Sigmoid colon (tissue), 7 donors: ENCODE measurements around the gene HERPUD1. TPM values are rescaled to one million over a fixed set of nuclear protein-coding genes. Genes with fewer than 3 reads are reported as not detected.
A peak's percentile ranks its signal among the peaks of the same experiment; 100 is the strongest.

Source experiments
- DNase-seq: peaks from one replicate; pipeline ENCODE4 v3.0.0-alpha.2; 2019
- H3K27ac ChIP-seq, 4 donors: fragments of 200-600 bp; sonication (generic); one replicate each; pipeline ENCODE4 v1.5.1; 2016 to 2019; ENCODE audit warnings: mild to moderate bottlenecking in 1 of 4
- H3K27me3 ChIP-seq, 3 donors: fragments of 200-600 bp; sonication (generic); one replicate each; pipeline ENCODE4 v1.5.1; 2019; ENCODE audit warnings: mild to moderate bottlenecking in 1 of 3
- H3K36me3 ChIP-seq, 4 donors: fragments of 200-600 bp; sonication (generic); one replicate each; pipeline ENCODE4 v1.5.1; 2016 to 2019
- H3K4me1 ChIP-seq, 4 donors: fragments of 200-600 bp; sonication (generic); one replicate each; pipeline ENCODE4 v1.5.1; 2017 to 2019
- H3K4me3 ChIP-seq, 4 donors: fragments of 200-600 bp; sonication (generic); one replicate each; pipeline ENCODE4 v1.5.1; 2017 to 2019; ENCODE audit warnings: mild to moderate bottlenecking in 2 of 4, moderate library complexity in 1 of 4
- H3K9me3 ChIP-seq, 4 donors: fragments of 200-600 bp in 3 of 4; sonication (generic) in 3 of 4; one replicate each; pipeline versions ENCODE4 v1.5.1 to v1.6.1; 2013 to 2019
- CTCF ChIP-seq, 4 experiments: fragments of 450-650 bp in 3 of 4; fragments of 200-600 bp in 1 of 4; IDR thresholded peaks; one replicate each; pipeline ENCODE4 v1.5.1; 2016 to 2019; ENCODE audit warnings: antibody characterized with exemption in 4 of 4, mild to moderate bottlenecking in 3 of 4, moderate library complexity in 2 of 4
- EP300 ChIP-seq, 4 donors: sonication (generic); formaldehyde crosslinking; IDR thresholded peaks; one replicate each; pipeline ENCODE4 v1.6.1; 2017; ENCODE audit warnings: antibody characterized with exemption in 4 of 4
- POLR2A ChIP-seq, 2 donors: fragments of 450-650 bp; IDR thresholded peaks; one replicate each; pipeline ENCODE4 v1.6.1; 2016; ENCODE audit warnings: antibody characterized with exemption in 2 of 2, mild to moderate bottlenecking in 2 of 2, moderate library complexity in 2 of 2
- POLR2AphosphoS5 ChIP-seq, 4 donors: sonication (generic); formaldehyde crosslinking; IDR thresholded peaks; one replicate each; pipeline ENCODE4 v1.6.1; 2017; ENCODE audit warnings: antibody characterized with exemption in 4 of 4
- WGBS, 2 donors: extraction: QIAGEN DNeasy Blood & Tissue Kit; methylation state at CpG; one replicate each; pipeline ENCODE4 v1.1.7; 2013; 5-methylcytosine and 5-hydroxymethylcytosine counted together
- intact Hi-C: fragments of 100-400 bp; cut with DNase I; formaldehyde crosslinking; loops from one replicate; pipeline ENCODE4 v1.15.1; 2023
- polyA plus RNA-seq, 3 donors: library from polyadenylated mRNA; stranded (reverse); fragments of 200-250 nt; gene quantifications; one replicate each; pipeline ENCODE4 v1.2.3, GENCODE V29; 2013
- total RNA-seq, 4 donors: library from RNA; depleted of rRNA; stranded (reverse); fragments of >200 nt; gene quantifications; one replicate each; pipeline ENCODE4 v1.1.0, GENCODE V29; 2016
- donor health status: healthy with polysubstance abuse.
- donor health status: Bipolar disorder and iron deficiency.
- donor health status: healthy.

The HERPUD1 gene
- total and polyA plus RNA-seq, 7 donors, result 54.1 to 119 (median 64.8) TPM

GRCh38 chr16:56987692-56988091, 55.8 kb downstream of the HERPUD1 start:
- Histone ChIP-seq H3K27ac (peak overlapping the region in 2 of 4 donors; percentile 79 to 90), H3K27me3 (no peaks in the 10 kb centered on the region), H3K9me3 (no peaks in the 10 kb centered on the region), H3K4me3 (no peak overlapping the region), H3K4me1 (peaks cover 0 to 60% (median 43%) of the 10 kb centered on the region in 4 donors), H3K36me3 (no peaks in the 10 kb centered on the region)
- DNase-seq, result no peak
- WGBS, 2 donors, result 91 to 93% methylated on average over 2 of the region's 2 CpGs
- TF ChIP-seq POLR2AphosphoS5 (IDR thresholded peaks at IDR 0.05) (no peak), EP300 (IDR thresholded peaks at IDR 0.05) (no peak), POLR2A (IDR thresholded peaks at IDR 0.05) (no peak), CTCF (IDR thresholded peaks at IDR 0.05) (no peak)
- intact Hi-C loops, result no loop called here

- no peak for DNase-seq
- TF ChIP-seq CTCF (IDR thresholded peaks at IDR 0.05), result no peak
- TF ChIP-seq POLR2AphosphoS5 (IDR thresholded peaks at IDR 0.05), result peak in 1 of 4 donors; percentile 8
- Histone ChIP-seq H3K4me1 (peaks cover 0 to 60% (median 44%) of the 10 kb centered on the region in 4 donors), H3K27ac (peak overlapping the region; percentile 79 to 90 (median 87)), H3K9me3 (no peaks in the 10 kb centered on the region), H3K36me3 (no peaks in the 10 kb centered on the region), H3K4me3 (peak overlapping the region; percentile 69 to 88 (median 80)), H3K27me3 (no peaks in the 10 kb centered on the region)
- WGBS, 2 donors, result 83 to 85% methylated on average over 6 of the region's 6 CpGs
- intact Hi-C loops, result no loop called here
These were observed 56.4 kb downstream of the HERPUD1 start for GRCh38 chr16:56988161-56988947.

GRCh38 chr16:56988948-56989945, 57.3 kb downstream of the HERPUD1 start, which contains the start of gene NLRC5:
NLRC5 (plus strand) TSS chr16:56989557; CDS start chr16:57020713, 31,156 bp downstream.
- H3K4me1 ChIP-seq, result peaks cover 0 to 60% (median 44%) of the 10 kb centered on the region in 4 donors
- H3K4me3 ChIP-seq, result peak within 1 kb of the TSS; percentile 69 to 88 (median 80)
- H3K27me3 ChIP-seq, result no peaks in the 10 kb centered on the region
- H3K9me3 ChIP-seq, result no peaks in the 10 kb centered on the region
- H3K36me3 ChIP-seq, result no peaks in the 10 kb centered on the region
- intact Hi-C loops, result loop anchor here (1.0 kb wide), 1 partner anchor 57 kb away; the partner anchor contains the start of gene HERPUD1
- TF ChIP-seq POLR2A (IDR thresholded peaks at IDR 0.05) (peak; percentile 64 to 93), POLR2AphosphoS5 (IDR thresholded peaks at IDR 0.05) (peak; percentile 77 to 92 (median 91)), EP300 (IDR thresholded peaks at IDR 0.05) (peak in 2 of 4 donors; percentile 9 to 31), CTCF (IDR thresholded peaks at IDR 0.05) (no peak)
- peak; percentile 91 for DNase-seq
- H3K27ac ChIP-seq, result peak within 1 kb of the TSS; percentile 79 to 90 (median 87)
- WGBS, 2 donors, result 4 to 5% methylated on average over 64 of the region's 64 CpGs

- H3K27me3 ChIP-seq, result no peaks in the 10 kb centered on the region
- peak overlapping the region; percentile 69 to 88 (median 80) for H3K4me3 ChIP-seq
- H3K4me1 ChIP-seq, result peaks cover 0 to 58% (median 43%) of the 10 kb centered on the region in 4 donors
- no peak for DNase-seq
- 6 to 17% methylated on average over 7 of the region's 7 CpGs for WGBS, 2 donors
- no peaks in the 10 kb centered on the region for H3K9me3 ChIP-seq
- intact Hi-C loops, result loop anchor here (1.0 kb wide), 1 partner anchor 58 kb away; the partner anchor contains the start of gene HERPUD1
- no peaks in the 10 kb centered on the region for H3K36me3 ChIP-seq
- TF ChIP-seq CTCF (IDR thresholded peaks at IDR 0.05) (no peak), POLR2A (IDR thresholded peaks at IDR 0.05) (no peak), EP300 (IDR thresholded peaks at IDR 0.05) (no peak), POLR2AphosphoS5 (IDR thresholded peaks at IDR 0.05) (no peak)
- H3K27ac ChIP-seq, result peak overlapping the region; percentile 79 to 90 (median 87)
These were observed 58.0 kb downstream of the HERPUD1 start for GRCh38 chr16:56989988-56990387.
